HepG2 (cell line): ENCODE data around the gene GRM2.

Experiments
- NR2F2 ChIP-seq: IDR thresholded peaks from 2 replicates; pipeline ENCODE4 v1.6.1; 2012; ENCODE audit warnings: low read depth, inconsistent platforms, borderline replicate concordance
- PRPF4 ChIP-seq: fragments of 200-400 bp; formaldehyde crosslinking; IDR thresholded peaks from 2 replicates; pipeline ENCODE4 v1.6.1; 2016; ENCODE audit warnings: low read length, low read depth; ENCODE audit not compliant: poor library complexity, severe bottlenecking
- RAD21 ChIP-seq: fragments of 450-650 bp; formaldehyde crosslinking; IDR thresholded peaks from 2 replicates; pipeline ENCODE4 v1.5.0; 2020; ENCODE audit warnings: mild to moderate bottlenecking
- SP1 ChIP-seq, 2 experiments: fragments of 450-650 bp in 1 of 2; sonication (generic) in 1 of 2; formaldehyde crosslinking in 1 of 2; IDR thresholded peaks; 2 replicates each; pipeline versions ENCODE4 v1.4.0 to v1.6.1; 2016 to 2020; ENCODE audit warnings: missing genetic modification reagents in 1 of 2
- ZNF282 ChIP-seq: fragments of 450-650 bp; IDR thresholded peaks from 2 replicates; pipeline ENCODE4 v1.6.1; 2018; ENCODE audit not compliant: partially characterized antibody
- ZNF639 ChIP-seq: conservative IDR thresholded peaks from 2 replicates; pipeline ENCODE4 v1.6.1; 2018; ENCODE audit warnings: missing genetic modification reagents
- ZNF737 ChIP-seq: sonication (generic); formaldehyde crosslinking; IDR thresholded peaks from 2 replicates; pipeline ENCODE4 v1.5.0; 2020; ENCODE audit warnings: missing genetic modification reagents, mild to moderate bottlenecking, borderline replicate concordance
- ZSCAN31 ChIP-seq: sonication (generic); formaldehyde crosslinking; IDR thresholded peaks from 2 replicates; pipeline ENCODE4 v1.5.0; 2020; ENCODE audit warnings: low read depth, mild to moderate bottlenecking, missing genetic modification reagents

- no peak for TF ChIP-seq SP1 (IDR thresholded peaks at IDR 0.05)
- TF ChIP-seq SP1 (CRISPR knock-in tag; IDR thresholded peaks at IDR 0.05) = no peak
- no peak for TF ChIP-seq RAD21 (CRISPR knock-in tag)
- no peak for TF ChIP-seq PRPF4
- TF ChIP-seq ZNF737 = no peak
- no peak for TF ChIP-seq ZNF639 (CRISPR knock-in tag)
- TF ChIP-seq ZSCAN31 (CRISPR knock-in tag) = no peak
- TF ChIP-seq NR2F2 = no peak
- no peak for TF ChIP-seq ZNF282
Measured at GRCh38 chr3:51678186-51678585, 28.7 kb upstream of the GRM2 start.
